ENCODE results near the gene GIMAP8. TPM values are rescaled to one million over a fixed set of nuclear protein-coding genes. Genes with fewer than 3 reads are reported as not detected.
"Not testable (repeated sequence)": the region's sequence is repeated elsewhere in the genome, so short reads cannot be mapped to it uniquely, and the experiment has no call there.

Gene GIMAP8
- total RNA-seq, 8 experiments from 2014 or later = 0.05 to 0.47 (median 0.14) TPM; not detected in 3

- Histone ChIP-seq H3K4me1 (replicated peaks in 1 of 2) (no peaks in the 10 kb centered on the region), H3K27ac (no peak within 1 kb of the TSS), H3K4me3 (no peak within 1 kb of the TSS)
- ATAC-seq (replicated peaks in 6 of 8) = no peak
- in situ Hi-C loops (cut with MboI; ENCODE audit: low pct_unique_long_range_greater_than_20kb in 2 of 9, low sequenced_read_pairs in 9 of 9, unreplicated experiment in 9 of 9) = no loop called here
- 8 to 88% (median 74%) methylated on average over 2 to 3 of the region's 3 CpGs; no CpG with 5 or more reads in 4 of the 10 experiments for WGBS, 10 experiments
Measured at GRCh38 chr7:150514748-150515222, 64.4 kb downstream of the GIMAP8 start, which contains the start of gene GIMAP7. Gene GIMAP7 (plus strand): TSS chr7:150514872. CDS start chr7:150519975, 5,103 bp downstream.

DNA sequence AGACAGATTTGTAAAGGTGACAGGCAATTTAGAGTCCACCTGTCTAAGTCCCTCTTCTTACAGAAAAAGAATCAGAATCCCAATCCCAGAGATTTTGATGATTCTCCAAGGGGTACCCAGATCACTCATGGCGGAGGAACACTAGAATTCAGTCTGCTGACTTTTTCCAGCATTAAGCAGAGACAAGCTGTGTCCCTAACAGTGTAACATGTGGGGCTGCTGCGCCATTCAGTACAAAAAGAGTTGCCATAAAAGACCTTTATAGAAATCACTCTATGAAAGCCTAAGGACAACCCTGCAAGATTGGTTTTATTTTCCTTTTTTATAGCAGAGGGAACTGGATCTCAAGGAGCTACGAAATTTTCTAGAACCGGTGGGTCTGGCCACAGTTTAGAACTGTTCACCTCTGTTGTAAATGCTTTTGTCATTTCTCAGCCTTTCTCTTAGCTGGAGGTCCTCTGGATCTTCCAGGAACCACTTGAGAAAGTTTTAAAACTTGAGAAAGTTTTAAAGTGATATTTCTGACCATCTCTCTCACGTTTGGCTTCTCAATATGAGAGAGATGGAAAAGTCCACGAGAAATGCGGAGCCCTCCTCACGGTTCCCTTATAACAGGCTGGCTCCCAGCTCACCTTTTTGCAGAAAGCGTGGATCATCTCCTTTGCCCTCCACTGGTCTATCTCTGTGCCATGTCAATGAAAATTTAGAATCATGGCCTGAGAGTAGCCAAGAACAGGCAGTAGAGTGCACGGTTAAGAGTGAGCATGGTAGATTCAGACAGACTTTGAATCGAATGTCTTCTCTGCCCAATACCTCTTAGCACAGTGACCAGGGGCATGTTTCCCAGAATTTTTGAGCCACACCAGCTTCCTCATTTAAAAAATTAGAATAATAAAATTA is 65.1 kb downstream of the GIMAP8 start:
- no peak for ATAC-seq (replicated peaks in 6 of 8)
- Histone ChIP-seq H3K27ac (no peak overlapping the region), H3K4me1 (replicated peaks in 1 of 2) (no peaks in the 10 kb centered on the region), H3K4me3 (no peak overlapping the region)
- in situ Hi-C loops (cut with MboI; ENCODE audit: low pct_unique_long_range_greater_than_20kb in 2 of 9, low sequenced_read_pairs in 9 of 9, unreplicated experiment in 9 of 9) = no loop called here
- 0 to 96% (median 50%) methylated on average over 1 to 11 of the region's 11 CpGs for WGBS, 10 experiments

- WGBS, 10 experiments = 0 to 100% (median 57%) methylated on average over 1 of the region's 1 CpG
- Histone ChIP-seq H3K4me1 (replicated peaks in 1 of 2) (no peaks in the 10 kb centered on the region), H3K27ac (no peak overlapping the region), H3K4me3 (no peak overlapping the region)
- ATAC-seq (replicated peaks in 6 of 8) = no peak
- in situ Hi-C loops (cut with MboI; ENCODE audit: low pct_unique_long_range_greater_than_20kb in 2 of 9, low sequenced_read_pairs in 9 of 9, unreplicated experiment in 9 of 9) = no loop called here
Measured at GRCh38 chr7:150516956-150517745, 66.7 kb downstream of the GIMAP8 start.

DNA sequence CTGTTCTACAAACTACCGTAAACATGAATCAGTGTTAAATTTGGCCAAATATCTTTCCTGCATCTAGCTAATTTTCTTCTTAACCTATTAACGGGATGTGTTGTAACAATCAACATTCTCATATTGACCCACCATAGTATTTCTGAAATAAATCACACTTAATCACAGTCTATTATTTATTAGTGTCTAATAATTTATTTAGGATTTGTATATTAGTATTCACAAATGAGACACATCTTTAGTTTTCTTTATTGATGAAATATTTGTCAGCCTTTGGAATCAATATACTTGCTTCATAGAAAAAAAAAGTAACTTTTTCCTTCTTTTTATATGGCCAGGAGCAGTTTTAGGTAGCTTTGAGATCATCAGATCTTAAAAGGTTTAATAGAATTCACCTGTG is 68.9 kb downstream of the GIMAP8 start:
- H3K4me1 ChIP-seq (replicated peaks in 1 of 2) = no peaks in the 10 kb centered on the region
- no peak for ATAC-seq (replicated peaks in 6 of 8)
- H3K4me3 ChIP-seq = no peak overlapping the region
- in situ Hi-C loops (cut with MboI; ENCODE audit: low pct_unique_long_range_greater_than_20kb in 2 of 9, low sequenced_read_pairs in 9 of 9, unreplicated experiment in 9 of 9) = no loop called here
- no peak overlapping the region for H3K27ac ChIP-seq
- WGBS, 10 experiments = 0 to 100% (median 73%) methylated on average over 1 to 2 of the region's 2 CpGs

DNA sequence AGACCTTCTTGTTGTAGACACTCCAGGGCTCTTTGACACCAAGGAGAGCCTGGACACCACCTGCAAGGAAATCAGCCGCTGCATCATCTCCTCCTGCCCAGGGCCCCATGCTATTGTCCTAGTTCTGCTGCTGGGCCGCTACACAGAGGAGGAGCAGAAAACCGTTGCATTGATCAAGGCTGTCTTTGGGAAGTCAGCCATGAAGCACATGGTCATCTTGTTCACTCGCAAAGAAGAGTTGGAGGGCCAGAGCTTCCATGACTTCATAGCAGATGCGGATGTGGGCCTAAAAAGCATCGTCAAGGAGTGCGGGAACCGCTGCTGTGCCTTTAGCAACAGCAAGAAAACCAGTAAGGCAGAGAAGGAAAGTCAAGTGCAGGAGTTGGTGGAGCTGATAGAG is 69.7 kb downstream of the GIMAP8 start:
- no peak overlapping the region for H3K4me3 ChIP-seq

GRCh38 chr7:150522931-150523330 is 72.5 kb downstream of the GIMAP8 start:
- H3K27ac ChIP-seq; ATAC-seq (replicated peaks in 6 of 8); in situ Hi-C loops (cut with MboI; ENCODE audit: low pct_unique_long_range_greater_than_20kb in 2 of 9, low sequenced_read_pairs in 9 of 9, unreplicated experiment in 9 of 9); H3K4me1 ChIP-seq (replicated peaks in 1 of 2); H3K4me3 ChIP-seq: not testable (repeated sequence)
- 0 to 53% (median 27%) methylated on average over 1 to 6 of the region's 6 CpGs; no CpG with 5 or more reads in 3 of the 10 experiments for WGBS, 10 experiments

More for the DNA sequence above, 69.7 kb downstream of the GIMAP8 start:
- no peaks in the 10 kb centered on the region for H3K4me1 ChIP-seq (replicated peaks in 1 of 2)
- in situ Hi-C loops (cut with MboI; ENCODE audit: low pct_unique_long_range_greater_than_20kb in 2 of 9, low sequenced_read_pairs in 9 of 9, unreplicated experiment in 9 of 9) = no loop called here
- H3K27ac ChIP-seq = no peak overlapping the region
- no peak for ATAC-seq (replicated peaks in 6 of 8)
- whole genome bisulfite sequencing, 10 experiments = 10 to 100% (median 53%) methylated on average over 2 to 5 of the region's 8 CpGs; no CpG with 5 or more reads in 2 of the 10 experiments

DNA sequence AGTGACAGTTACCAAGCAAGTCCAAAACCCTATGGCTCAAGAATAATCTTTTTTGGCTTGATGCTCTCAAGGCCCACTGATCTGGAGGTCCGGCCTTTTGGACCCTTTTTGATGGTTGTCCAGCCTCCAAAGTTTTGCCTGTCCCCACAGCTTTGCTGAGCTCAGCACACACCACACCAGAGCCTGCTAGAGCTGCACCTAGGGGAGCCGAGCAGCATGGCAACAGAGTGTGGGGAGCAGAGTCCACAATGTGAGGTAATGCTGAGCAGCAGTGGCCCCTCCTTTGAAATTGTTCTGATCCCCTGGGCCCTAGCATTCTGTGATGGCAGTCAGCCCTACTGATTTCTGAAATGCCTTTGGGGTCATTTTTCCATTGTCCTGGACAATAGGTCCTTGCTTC is 73.6 kb downstream of the GIMAP8 start:
- ATAC-seq (replicated peaks in 6 of 8) = no peak
- WGBS, 10 experiments = 0 to 86% (median 80%) methylated on average over 1 of the region's 2 CpGs; no CpG with 5 or more reads in 5 of the 10 experiments
- Histone ChIP-seq H3K4me1 (replicated peaks in 1 of 2) (no peaks in the 10 kb centered on the region), H3K4me3 (no peak overlapping the region), H3K27ac (no peak overlapping the region)
- in situ Hi-C loops (cut with MboI; ENCODE audit: low pct_unique_long_range_greater_than_20kb in 2 of 9, low sequenced_read_pairs in 9 of 9, unreplicated experiment in 9 of 9) = no loop called here

Other genes with a start within 250 kb of the GIMAP8 start
- 1 to 10 TPM in 5 of 8 experiments, under 1 TPM in 2, not detected in 1; 0.22 to 8.6 (median 1.3) TPM for gene LRRC61, start 127.3 kb upstream of the GIMAP8 start, total RNA-seq
- gene ACTR3C, start 127.1 kb upstream of the GIMAP8 start, total RNA-seq = 1 to 10 TPM in 1 of 8 experiments, under 1 TPM in 7; 0.11 to 1.1 (median 0.41) TPM
- 10 to 100 TPM in 5 of 8 experiments, 1 to 10 TPM in 2, under 1 TPM in 1; 0.35 to 83.5 (median 12.3) TPM for gene RARRES2, start 109.0 kb upstream of the GIMAP8 start, total RNA-seq
- 100 to 1,000 TPM in 1 of 8 experiments, 10 to 100 TPM in 7; 54.9 to 102 (median 67.1) TPM for gene REPIN1, start 81.8 kb upstream of the GIMAP8 start, total RNA-seq
- gene ZNF775, start 71.3 kb upstream of the GIMAP8 start, total RNA-seq = 10 to 100 TPM in 3 of 8 experiments, 1 to 10 TPM in 5; 1.6 to 12.5 (median 8.1) TPM
- gene GIMAP7, start 64.2 kb downstream of the GIMAP8 start, total RNA-seq = under 1 TPM in 2 of 8 experiments, not detected in 6; 0.35 to 0.38 TPM
- gene GIMAP4, start 116.8 kb downstream of the GIMAP8 start, total RNA-seq = under 1 TPM in 5 of 8 experiments, not detected in 3; 0.05 to 0.57 (median 0.38) TPM
- gene GIMAP6, start 181.8 kb downstream of the GIMAP8 start, total RNA-seq = under 1 TPM in 5 of 8 experiments, not detected in 3; 0.05 to 0.62 (median 0.31) TPM
- 1 to 10 TPM in 3 of 8 experiments, under 1 TPM in 3, not detected in 2; 0.13 to 3.3 (median 0.97) TPM for gene GIMAP2, start 235.1 kb downstream of the GIMAP8 start, total RNA-seq